COLO829 (cell line): Measurements from ENCODE around the gene CUEDC1.

Source experiments
- DNase-seq: peaks from one replicate; pipeline ENCODE4 v3.0.0; 2012; ENCODE audit warnings: low spot score

The CUEDC1 gene

DNA sequence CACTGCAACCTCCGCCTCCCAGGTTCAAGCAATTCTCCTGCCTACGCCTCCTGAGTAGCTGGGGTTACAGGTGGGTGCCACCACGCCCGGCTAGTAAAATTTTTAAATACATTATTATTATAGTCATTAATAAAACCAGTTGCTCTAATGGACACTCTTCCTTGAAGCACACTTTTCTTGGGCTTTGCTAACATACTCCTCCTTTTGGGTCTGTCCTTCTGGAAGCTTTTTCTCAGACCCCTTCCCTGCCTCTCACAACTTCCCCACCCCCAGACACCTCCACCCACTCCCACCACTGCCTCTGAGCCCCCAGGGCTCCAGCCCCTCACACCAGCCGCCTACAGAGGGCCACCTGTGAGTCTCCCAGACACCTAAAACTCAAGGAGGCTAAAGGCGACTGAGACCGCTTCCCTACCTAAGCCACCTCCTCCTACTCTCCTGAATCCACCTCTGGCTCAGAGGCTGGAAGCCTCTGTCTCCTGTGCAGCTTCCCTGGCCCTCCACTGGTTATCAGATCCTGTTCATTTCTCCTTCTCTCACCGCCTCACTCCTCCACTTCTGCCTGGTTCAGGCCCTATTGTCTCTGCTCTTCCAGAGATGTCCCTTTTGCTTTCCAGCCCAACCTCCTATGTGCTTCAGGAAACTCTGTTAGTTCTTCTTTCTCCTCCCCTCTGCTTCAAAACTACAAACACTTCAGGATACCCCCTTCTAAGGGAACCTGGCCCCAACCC is 2.1 kb upstream of the CUEDC1 start:
- DNase-seq, result no peak

DNA sequence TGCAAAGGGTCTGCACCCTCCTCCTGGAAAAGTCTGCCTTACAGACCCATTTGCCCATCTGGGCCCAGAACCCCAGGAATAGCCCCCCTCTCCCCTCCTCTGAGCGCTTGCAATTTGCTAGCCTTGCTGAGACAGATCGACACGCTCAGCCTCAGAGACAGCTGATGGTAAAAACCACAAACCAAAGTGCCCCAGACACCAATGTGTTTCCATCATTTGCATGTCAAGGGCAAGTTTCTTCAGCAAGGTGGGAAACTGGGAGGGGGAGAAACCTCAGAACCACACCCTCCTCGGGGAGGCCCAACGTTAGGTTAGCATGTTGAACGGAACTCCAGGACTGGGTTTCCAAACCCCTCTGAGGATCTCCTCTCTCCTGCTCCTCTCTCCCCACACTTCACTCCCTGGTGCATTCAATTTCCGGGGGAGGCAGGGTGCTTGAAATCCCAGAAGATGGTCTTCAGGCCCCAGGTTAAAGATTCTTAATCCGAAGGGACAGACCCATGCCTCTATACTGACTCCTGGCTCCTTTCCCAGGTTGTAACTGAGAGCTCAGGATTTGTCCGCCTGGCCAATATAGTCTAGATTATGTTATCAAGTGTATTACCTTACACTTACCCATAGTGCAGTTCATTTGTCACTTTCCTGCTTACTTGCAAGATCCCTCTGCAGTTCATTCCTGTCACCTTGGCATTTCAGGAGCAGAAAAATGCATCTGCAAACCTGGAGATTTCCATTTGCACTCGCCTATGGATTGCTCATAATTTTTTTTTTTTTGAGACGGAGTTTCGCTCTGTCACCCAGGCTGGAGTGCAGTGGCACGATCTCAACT is 1.3 kb upstream of the CUEDC1 start:
- DNase-seq, result no peak

GRCh38 chr17:57954397-57955182 is 622 bp downstream of the CUEDC1 start:
- DNase-seq, result peak; percentile 69

GRCh38 chr17:57953705-57954396 is 1.4 kb downstream of the CUEDC1 start:
- DNase-seq, result no peak

GRCh38 chr17:57953219-57953618 is 2.0 kb downstream of the CUEDC1 start:
- no peak for DNase-seq

DNA sequence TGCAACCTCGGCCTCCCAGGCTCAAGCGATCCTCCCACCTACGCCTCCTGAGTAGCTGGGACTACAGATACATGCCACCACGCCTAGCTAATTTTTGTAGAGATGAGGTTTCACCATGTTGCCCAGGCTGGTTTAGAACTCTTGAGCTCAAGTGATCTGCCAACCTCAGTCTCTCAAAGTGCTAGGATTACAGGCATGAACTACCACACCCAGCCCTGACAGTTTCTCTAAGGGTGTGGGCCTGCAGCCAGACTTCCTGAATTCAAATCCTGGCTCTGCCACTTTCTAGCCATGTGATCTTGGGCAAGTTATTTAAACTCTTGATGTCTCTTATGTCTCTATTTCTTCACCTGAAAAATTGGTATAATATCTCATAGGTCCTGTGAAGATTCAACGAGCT is 5.6 kb downstream of the CUEDC1 start:
- DNase-seq, result no peak

DNA sequence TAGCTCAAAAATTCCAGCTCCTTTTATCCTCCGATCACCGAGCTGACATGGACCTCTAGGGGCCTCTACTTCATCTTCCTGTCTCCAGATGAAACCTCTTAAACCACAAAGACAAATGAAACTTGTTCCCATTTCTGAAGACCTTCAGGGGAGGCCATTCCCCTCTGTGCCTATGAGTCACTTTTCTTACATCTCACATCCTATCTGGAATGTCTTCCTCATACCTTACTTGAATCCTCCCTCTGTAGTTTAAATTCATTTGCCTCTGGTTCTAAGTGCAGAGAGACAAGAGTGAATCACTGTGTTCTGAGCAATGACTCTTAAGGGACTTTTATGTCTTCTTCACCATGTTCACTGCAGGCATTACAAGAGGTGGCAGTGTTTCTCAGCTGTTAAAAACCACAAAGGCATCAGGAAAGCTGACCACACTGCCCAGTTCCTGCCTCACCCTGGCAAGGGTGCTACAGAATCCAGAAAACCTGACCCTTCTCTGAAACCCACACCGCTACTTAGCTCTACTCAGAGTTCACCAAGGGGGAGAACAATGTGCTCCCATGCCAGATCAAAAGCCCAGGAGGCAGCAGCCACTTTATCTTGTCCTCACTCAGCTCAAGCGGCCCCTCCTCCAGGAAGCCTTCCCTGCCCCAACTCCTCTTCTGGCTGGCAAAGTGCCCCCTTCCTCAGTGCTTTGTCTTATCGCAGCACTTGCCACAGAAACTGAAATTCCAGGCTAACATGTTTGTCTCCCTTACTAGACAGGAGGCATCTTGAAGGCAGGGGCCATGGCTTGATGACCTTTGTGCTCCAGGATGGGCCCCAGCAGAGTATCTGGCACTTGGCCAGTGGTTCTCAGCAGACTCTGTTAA is 6.4 kb downstream of the CUEDC1 start:
- DNase-seq, result peak; percentile 99

DNA sequence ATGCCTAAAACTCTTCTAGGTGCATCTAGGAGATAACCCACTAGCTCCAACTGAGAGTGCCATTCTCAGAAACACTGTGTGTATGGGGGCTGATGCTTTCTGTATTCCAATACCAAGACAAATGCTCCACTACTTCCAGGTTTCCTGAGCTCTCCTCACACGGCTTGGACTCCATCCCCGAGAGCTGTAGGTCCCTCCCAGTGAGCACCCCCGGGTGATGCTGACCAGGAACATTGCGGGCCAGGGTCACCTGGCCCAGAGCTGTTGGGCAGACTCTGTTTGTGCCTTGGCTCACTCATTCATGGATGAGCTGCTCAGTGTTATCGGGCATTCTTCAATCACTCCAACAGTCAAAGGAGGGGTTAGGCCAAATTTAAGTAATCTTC is 7.0 kb downstream of the CUEDC1 start:
- no peak for DNase-seq

DNA sequence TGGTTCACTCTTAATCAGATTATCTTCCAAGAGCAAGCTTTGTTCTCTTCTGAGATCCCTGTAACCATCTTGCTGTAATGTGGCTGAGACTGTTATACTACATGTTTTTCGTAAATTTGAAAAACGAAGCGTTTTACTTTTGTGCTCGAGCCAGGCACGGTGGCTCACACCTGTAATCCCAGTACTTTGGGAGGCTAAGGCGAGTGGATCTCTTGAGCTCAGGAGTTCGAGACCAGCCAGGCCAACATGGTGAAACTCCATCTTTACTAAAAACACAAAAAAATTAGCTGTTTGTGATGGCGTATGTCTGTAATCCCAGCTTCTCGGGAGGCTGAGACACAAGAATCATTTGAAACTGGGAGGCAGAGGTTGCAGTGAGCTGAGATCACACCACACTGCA is 7.8 kb downstream of the CUEDC1 start:
- DNase-seq, result no peak

- DNase-seq, result peak; percentile 38
Measured at GRCh38 chr17:57946798-57947358, 8.3 kb downstream of the CUEDC1 start.

DNA sequence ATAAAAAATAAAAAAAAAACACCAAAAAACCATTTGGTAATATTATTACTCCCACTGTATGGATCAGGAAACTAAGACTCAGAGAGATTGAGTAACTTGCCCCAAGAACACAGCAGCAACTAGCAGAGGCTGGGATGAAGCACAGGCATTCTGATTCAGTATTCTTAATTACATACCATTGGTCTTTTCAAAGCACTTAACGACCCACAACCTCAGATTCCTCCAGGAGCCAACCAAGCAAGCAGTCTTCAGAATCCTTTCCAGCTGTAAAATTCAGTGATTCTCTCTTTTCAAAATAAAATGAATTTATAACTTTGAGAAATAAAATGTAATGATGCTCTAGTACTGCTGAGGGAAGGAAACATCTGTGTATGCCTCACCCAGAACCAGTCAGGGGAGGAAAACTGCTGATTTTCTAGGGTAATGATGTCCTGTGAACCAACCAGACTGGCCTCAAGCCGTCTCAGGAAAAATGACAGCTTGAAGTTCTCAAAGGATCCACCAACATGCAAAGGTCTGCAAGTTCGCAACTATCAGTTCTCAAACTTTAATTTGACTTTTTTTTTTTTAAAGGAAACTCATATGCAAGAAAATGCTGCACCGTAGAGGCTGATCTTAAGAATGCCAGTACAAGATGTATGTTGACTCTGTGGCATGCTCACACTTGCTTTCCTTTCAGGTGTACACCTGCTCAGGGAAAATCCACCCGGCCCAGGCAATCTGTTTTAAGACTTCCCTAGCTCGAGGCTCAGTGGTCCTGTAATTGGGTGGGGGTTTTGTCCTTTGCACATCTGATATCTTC is 9.0 kb downstream of the CUEDC1 start:
- no peak for DNase-seq

GRCh38 chr17:57944908-57945307 is 10.3 kb downstream of the CUEDC1 start:
- DNase-seq, result no peak

DNA sequence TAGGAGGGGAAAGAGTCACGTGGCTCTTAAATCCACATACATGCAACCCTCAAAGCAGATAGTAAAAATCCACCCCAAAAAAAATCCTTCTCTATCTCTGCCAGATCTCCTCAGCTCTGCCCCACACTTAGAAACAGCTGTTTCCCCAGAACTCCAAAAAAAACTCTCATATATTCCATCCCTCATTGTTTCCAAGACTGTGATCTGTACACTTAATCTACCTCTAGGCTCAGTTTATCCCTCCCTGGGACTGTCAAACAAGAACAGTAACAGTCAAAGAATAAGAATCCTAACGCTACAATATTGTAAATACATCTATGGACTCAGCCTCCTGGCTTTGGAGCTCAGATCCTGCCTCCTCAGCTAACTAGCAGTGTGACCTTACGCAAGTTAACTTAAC is 11.6 kb downstream of the CUEDC1 start:
- DNase-seq, result no peak

DNA sequence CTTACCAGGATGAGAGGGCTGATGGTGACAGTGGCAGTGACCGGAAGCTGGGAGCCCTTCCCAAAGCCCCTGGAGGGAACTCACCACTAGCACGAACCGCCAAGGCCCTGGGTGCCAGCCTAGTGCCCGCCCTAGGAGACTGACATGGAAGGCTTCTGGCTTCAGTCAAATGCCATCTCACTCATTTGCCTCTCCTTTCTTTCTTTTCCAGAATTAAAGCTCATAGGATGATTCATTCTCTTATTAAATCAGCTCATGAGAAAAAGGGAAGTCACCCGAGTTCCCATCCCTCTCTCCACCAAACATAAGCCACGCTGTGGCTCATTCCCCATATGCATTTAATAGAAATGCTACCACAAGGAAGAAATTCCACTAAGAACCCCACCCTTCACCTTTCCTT is 12.1 kb downstream of the CUEDC1 start:
- no peak for DNase-seq

- no peak for DNase-seq
Measured at GRCh38 chr17:57941384-57942370, 13.5 kb downstream of the CUEDC1 start.

- no peak for DNase-seq
Measured at GRCh38 chr17:57940653-57941329, 14.4 kb downstream of the CUEDC1 start.

- no peak for DNase-seq
Measured at GRCh38 chr17:57940231-57940630, 15.0 kb downstream of the CUEDC1 start.

GRCh38 chr17:57939797-57940196 is 15.4 kb downstream of the CUEDC1 start:
- no peak for DNase-seq
